ENCODE measurements around the gene CDH2. TPM values are rescaled to one million over a fixed set of nuclear protein-coding genes. Genes with fewer than 3 reads are reported as not detected.

Gene CDH2
- total RNA-seq, 4 donors from 2014 or later = 0.47 to 1.7 (median 1.1) TPM; not detected in 1

- WGBS = 92% methylated on average over 7 of the region's 7 CpGs
- H3K9me3 ChIP-seq = no peaks in the 10 kb centered on the region
Observed at GRCh38 chr18:27985832-27986231, 191.1 kb downstream of the CDH2 start.

GRCh38 chr18:27983780-27984179 is 193.2 kb downstream of the CDH2 start:
- Histone ChIP-seq H3K27ac (no peak overlapping the region), H3K36me3 (no peaks in the 10 kb centered on the region), H3K4me3 (no peak overlapping the region), H3K27me3 (no peaks in the 10 kb centered on the region), H3K9me3 (no peaks in the 10 kb centered on the region), H3K4me1 (no peaks in the 10 kb centered on the region)
- no peak for DNase-seq (ENCODE audit: low spot score in 2 of 2)
- TF ChIP-seq POLR2AphosphoS5 (IDR thresholded peaks at IDR 0.05) = no peak
- TF ChIP-seq POLR2A (IDR thresholded peaks at IDR 0.05) = no peak
- TF ChIP-seq EP300 (IDR thresholded peaks at IDR 0.05) = no peak
- no peak for TF ChIP-seq CTCF (IDR thresholded peaks at IDR 0.05)

More at GRCh38 chr18:27985832-27986231, 191.1 kb downstream of the CDH2 start:
- Histone ChIP-seq H3K4me3 (no peak overlapping the region), H3K27ac (no peak overlapping the region), H3K27me3 (no peaks in the 10 kb centered on the region), H3K4me1 (no peaks in the 10 kb centered on the region), H3K36me3 (no peaks in the 10 kb centered on the region)
- DNase-seq (ENCODE audit: low spot score in 2 of 2) = no peak
- TF ChIP-seq POLR2AphosphoS5 (IDR thresholded peaks at IDR 0.05) (no peak), POLR2A (IDR thresholded peaks at IDR 0.05) (no peak), CTCF (IDR thresholded peaks at IDR 0.05) (no peak), EP300 (IDR thresholded peaks at IDR 0.05) (no peak)

- Histone ChIP-seq H3K27me3 (no peaks in the 10 kb centered on the region), H3K9me3 (no peaks in the 10 kb centered on the region), H3K4me1 (no peaks in the 10 kb centered on the region), H3K36me3 (no peaks in the 10 kb centered on the region), H3K27ac (no peak overlapping the region), H3K4me3 (no peak overlapping the region)
- TF ChIP-seq EP300 (IDR thresholded peaks at IDR 0.05) (no peak), POLR2A (IDR thresholded peaks at IDR 0.05) (no peak), CTCF (IDR thresholded peaks at IDR 0.05) (no peak), POLR2AphosphoS5 (IDR thresholded peaks at IDR 0.05) (no peak)
- DNase-seq (ENCODE audit: low spot score in 2 of 2) = no peak
- WGBS = 87% methylated on average over 7 of the region's 7 CpGs
Observed at GRCh38 chr18:27976806-27977408, 200.0 kb downstream of the CDH2 start.

- no peak for DNase-seq (ENCODE audit: low spot score in 2 of 2)
- TF ChIP-seq EP300 (IDR thresholded peaks at IDR 0.05) = no peak
- no peak for TF ChIP-seq POLR2AphosphoS5 (IDR thresholded peaks at IDR 0.05)
- TF ChIP-seq CTCF (IDR thresholded peaks at IDR 0.05) = no peak
- no peak for TF ChIP-seq POLR2A (IDR thresholded peaks at IDR 0.05)
- Histone ChIP-seq H3K27ac (no peak overlapping the region), H3K9me3 (no peaks in the 10 kb centered on the region), H3K36me3 (no peaks in the 10 kb centered on the region), H3K4me3 (no peak overlapping the region), H3K4me1 (no peaks in the 10 kb centered on the region), H3K27me3 (no peaks in the 10 kb centered on the region)
- WGBS = 72% methylated on average over 1 of the region's 1 CpG
Observed at GRCh38 chr18:27970321-27970720, 206.6 kb downstream of the CDH2 start.

- TF ChIP-seq EP300 (IDR thresholded peaks at IDR 0.05) = no peak
- TF ChIP-seq POLR2A (IDR thresholded peaks at IDR 0.05) = no peak
- TF ChIP-seq POLR2AphosphoS5 (IDR thresholded peaks at IDR 0.05) = no peak
- no peak for TF ChIP-seq CTCF (IDR thresholded peaks at IDR 0.05)
- H3K9me3 ChIP-seq = no peaks in the 10 kb centered on the region
- no peaks in the 10 kb centered on the region for H3K4me1 ChIP-seq
- no peaks in the 10 kb centered on the region for H3K36me3 ChIP-seq
- DNase-seq (ENCODE audit: low spot score in 2 of 2) = no peak
- no peak overlapping the region for H3K27ac ChIP-seq
- no peaks in the 10 kb centered on the region for H3K27me3 ChIP-seq
- 78% methylated on average over 1 of the region's 1 CpG for WGBS
- no peak overlapping the region for H3K4me3 ChIP-seq
Observed at GRCh38 chr18:27969206-27969605, 207.7 kb downstream of the CDH2 start.

Data from suprapubic skin (tissue), 4 donors.